ENCODE data around the gene GRIPAP1. TPM values are rescaled to one million over a fixed set of nuclear protein-coding genes. Genes with fewer than 3 reads are reported as not detected.

The GRIPAP1 gene
- total RNA-seq, 1 donor from 2014 or later: 24.5 TPM

- no peak overlapping the region for H3K4me3 ChIP-seq (ENCODE audit: low read depth, low read length)
Observed at GRCh38 chrX:48940404-48940955, 61.6 kb downstream of the GRIPAP1 start.

DNA sequence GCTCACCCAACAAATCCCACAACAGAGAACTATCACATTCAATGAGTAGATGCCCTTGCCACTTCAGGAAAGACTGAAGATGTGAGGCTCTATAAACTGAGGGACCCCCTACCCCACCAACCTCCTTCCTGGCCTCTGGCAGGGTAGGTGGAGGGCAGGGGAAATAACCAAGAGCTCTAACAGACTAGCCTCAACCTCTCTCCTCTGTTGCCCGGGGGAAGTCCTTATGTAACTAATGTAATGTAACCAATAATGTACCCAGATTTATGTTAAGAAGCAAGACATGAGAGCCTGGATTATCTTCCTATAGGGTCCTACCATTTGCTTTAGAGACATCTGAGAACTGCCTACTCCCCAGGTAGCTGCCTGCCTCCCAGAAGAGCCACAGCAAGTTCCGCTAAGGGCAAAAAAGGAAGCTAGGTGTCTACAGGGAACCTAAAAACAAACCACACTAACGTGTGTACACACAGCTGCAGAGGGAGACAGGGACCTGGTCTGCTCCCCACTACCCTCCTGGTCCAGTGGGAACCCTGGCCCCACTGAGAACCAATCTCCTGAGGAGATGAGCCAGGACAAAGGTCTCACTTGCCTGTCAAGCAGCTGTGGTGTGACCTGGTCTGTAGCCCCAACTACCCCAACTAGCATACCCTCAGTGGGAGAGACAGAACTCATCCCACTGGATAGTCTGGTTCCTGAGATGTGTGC lies 62.4 kb downstream of the GRIPAP1 start:
- FAIRE-seq: no peak
- Histone ChIP-seq H3K4me3 (ENCODE audit: low read depth, low read length) (no peak overlapping the region), H3K27me3 (ENCODE audit: control insufficient read depth, insufficient read depth, low read length) (no peaks in the 10 kb centered on the region), H3K36me3 (ENCODE audit: control insufficient read depth, insufficient read depth, low read length) (peaks cover 2% of the 10 kb centered on the region)
- DNase-seq (ENCODE audit: low read depth): no peak
- TF ChIP-seq, protein P1, sequence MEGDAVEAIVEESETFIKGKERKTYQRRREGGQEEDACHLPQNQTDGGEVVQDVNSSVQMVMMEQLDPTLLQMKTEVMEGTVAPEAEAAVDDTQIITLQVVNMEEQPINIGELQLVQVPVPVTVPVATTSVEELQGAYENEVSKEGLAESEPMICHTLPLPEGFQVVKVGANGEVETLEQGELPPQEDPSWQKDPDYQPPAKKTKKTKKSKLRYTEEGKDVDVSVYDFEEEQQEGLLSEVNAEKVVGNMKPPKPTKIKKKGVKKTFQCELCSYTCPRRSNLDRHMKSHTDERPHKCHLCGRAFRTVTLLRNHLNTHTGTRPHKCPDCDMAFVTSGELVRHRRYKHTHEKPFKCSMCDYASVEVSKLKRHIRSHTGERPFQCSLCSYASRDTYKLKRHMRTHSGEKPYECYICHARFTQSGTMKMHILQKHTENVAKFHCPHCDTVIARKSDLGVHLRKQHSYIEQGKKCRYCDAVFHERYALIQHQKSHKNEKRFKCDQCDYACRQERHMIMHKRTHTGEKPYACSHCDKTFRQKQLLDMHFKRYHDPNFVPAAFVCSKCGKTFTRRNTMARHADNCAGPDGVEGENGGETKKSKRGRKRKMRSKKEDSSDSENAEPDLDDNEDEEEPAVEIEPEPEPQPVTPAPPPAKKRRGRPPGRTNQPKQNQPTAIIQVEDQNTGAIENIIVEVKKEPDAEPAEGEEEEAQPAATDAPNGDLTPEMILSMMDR (IDR thresholded peaks at IDR 0.05; ENCODE audit: insufficient read depth, low read length, severe bottlenecking): no peak

More at GRCh38 chrX:48940404-48940955, 61.6 kb downstream of the GRIPAP1 start:
- DNase-seq (ENCODE audit: low read depth) (no peak), FAIRE-seq (no peak)
- TF ChIP-seq, protein P1 (IDR thresholded peaks at IDR 0.05; ENCODE audit: insufficient read depth, low read length, severe bottlenecking): no peak
- no peaks in the 10 kb centered on the region for H3K27me3 ChIP-seq (ENCODE audit: control insufficient read depth, insufficient read depth, low read length)
- H3K36me3 ChIP-seq (ENCODE audit: control insufficient read depth, insufficient read depth, low read length): peaks cover 2% of the 10 kb centered on the region

GRCh38 chrX:48938721-48939425 lies 63.2 kb downstream of the GRIPAP1 start:
- TF ChIP-seq, protein P1 (IDR thresholded peaks at IDR 0.05; ENCODE audit: insufficient read depth, low read length, severe bottlenecking): no peak
- Histone ChIP-seq H3K27me3 (ENCODE audit: control insufficient read depth, insufficient read depth, low read length) (no peaks in the 10 kb centered on the region), H3K4me3 (ENCODE audit: low read depth, low read length) (no peak overlapping the region), H3K36me3 (ENCODE audit: control insufficient read depth, insufficient read depth, low read length) (peaks cover 3% of the 10 kb centered on the region)
- FAIRE-seq (no peak), DNase-seq (ENCODE audit: low read depth) (no peak)

DNA sequence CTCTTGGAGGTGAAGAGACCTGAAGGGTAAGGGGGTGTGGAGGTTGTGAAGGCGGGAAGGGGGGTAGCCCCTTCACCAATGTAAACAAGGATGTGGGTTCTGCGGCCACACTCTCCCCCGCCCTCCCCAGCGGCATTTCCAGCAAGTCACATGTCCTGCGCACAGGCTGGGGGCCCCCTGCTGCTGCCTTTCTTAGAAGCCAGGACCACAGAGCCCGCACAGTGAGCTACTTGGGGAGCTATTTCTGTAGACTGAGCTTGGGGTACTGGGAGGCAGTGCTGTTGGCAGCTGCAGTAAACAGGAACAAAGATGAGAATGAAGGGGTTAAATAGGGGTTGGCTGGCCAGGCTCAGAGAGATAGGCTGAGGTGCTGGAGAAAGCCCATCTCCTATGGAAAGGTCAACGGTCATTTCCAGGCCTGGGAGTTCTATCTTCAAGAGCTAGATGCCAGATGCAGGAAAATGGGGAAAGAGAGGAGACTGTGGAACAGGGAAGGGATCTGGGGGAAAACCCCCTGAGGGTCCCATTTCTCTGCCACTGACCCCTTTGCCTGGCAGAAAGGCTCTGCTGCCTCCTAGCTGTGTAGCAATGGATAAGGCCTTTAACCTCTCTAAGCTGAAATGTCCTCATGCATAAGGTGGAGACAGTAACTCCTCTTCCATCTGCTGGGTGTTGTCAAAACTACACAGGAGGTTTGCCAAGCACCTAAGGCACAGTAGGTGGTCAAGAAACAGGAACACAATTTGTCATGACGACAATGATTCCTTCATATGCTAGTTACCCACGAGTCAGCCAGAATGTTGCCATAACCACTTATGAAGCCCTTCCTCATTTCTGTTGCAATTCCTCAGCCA lies 64.8 kb downstream of the GRIPAP1 start:
- DNase-seq (ENCODE audit: low read depth) (no peak), FAIRE-seq (no peak)
- Histone ChIP-seq H3K27me3 (ENCODE audit: control insufficient read depth, insufficient read depth, low read length) (no peaks in the 10 kb centered on the region), H3K4me3 (ENCODE audit: low read depth, low read length) (no peak overlapping the region), H3K36me3 (ENCODE audit: control insufficient read depth, insufficient read depth, low read length) (peaks cover 3% of the 10 kb centered on the region)
- TF ChIP-seq, protein P1 (IDR thresholded peaks at IDR 0.05; ENCODE audit: insufficient read depth, low read length, severe bottlenecking): no peak

DNA sequence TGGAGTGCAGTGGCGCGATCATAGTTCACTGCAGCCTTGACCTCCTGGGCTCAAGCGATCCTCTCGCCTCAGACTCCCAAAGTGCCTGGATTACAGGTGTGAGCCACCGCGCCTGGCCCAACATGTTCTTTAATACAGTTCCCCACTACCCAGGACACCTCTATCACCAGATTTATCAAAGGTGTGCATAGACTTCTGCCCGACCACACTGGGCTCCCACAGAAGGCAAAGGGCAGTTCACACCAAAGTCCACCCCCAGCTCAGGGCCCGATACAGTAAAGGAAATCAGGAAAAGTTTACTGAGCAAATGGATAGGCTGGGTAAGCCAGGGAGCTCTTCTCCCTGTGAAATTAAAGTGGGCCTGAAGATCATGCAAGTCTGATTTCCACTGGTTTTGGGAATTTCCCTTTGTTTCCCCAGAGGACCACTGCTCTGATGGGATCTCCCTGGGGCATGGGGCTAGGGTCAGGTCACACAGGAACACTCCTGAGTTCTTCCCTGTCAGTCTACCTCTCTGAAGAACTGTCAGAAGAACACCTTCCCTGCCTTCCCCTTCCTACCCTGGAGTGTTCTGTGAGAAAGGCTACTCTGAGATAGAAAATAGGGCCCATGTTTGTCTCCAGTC lies 65.5 kb downstream of the GRIPAP1 start:
- peaks cover 3% of the 10 kb centered on the region for H3K36me3 ChIP-seq (ENCODE audit: control insufficient read depth, insufficient read depth, low read length)
- no peak overlapping the region for H3K4me3 ChIP-seq (ENCODE audit: low read depth, low read length)
- no peak for FAIRE-seq
- no peaks in the 10 kb centered on the region for H3K27me3 ChIP-seq (ENCODE audit: control insufficient read depth, insufficient read depth, low read length)
- no peak for DNase-seq (ENCODE audit: low read depth)
- TF ChIP-seq, protein P1 (IDR thresholded peaks at IDR 0.05; ENCODE audit: insufficient read depth, low read length, severe bottlenecking): no peak
